ENCODE measurements around the gene KRT82. TPM values are rescaled to one million over a fixed set of nuclear protein-coding genes. Genes with fewer than 3 reads are reported as not detected.
"Not testable (repeated sequence)": the region's sequence is repeated elsewhere in the genome, so short reads cannot be mapped to it uniquely, and the experiment has no call there.

The KRT82 gene
- total RNA-seq: not detected
- polyA plus RNA-seq (ENCODE audit: insufficient read length in 2 of 2): not detected
- long read RNA-seq, donor 1: 0 reads
- long read RNA-seq, donor 2: 0 reads
- long read RNA-seq, donor 3: 0 reads
- long read RNA-seq, donor 4: 0 reads

DNA sequence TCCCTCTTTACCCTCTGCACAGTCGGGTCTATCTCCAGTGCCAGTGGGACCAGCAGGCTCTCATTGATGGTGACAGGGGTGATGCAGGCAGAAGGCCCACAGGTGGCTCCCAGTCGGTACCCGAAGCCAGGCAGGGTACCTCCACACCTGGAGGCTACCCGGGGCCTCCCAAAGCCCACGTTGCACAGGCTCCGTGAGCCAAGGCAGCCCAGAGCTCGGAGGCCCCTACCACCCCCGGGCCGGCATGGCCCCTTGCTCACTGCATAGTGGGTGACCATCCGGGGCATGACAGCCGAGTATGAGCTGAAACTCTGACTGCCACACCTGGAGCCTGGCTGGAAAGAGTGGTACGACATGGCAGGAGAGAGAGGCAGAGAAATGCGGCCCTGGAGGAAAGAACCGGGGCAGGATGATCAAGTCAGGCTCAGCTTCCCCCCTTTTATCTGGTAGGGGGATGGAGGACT is at the start of gene KRT82:
Gene KRT82, minus strand, starts transcription at position 414 of the 464 bp plus-strand sequence. Its CDS starts 58 bp downstream, at position 356.
- Histone ChIP-seq H3K4me1 (ENCODE audit: control insufficient read depth, insufficient read depth, low read length) (peaks cover 3% of the 10 kb centered on the region), H3K27me3 (ENCODE audit: control insufficient read depth, insufficient read depth, low read length) (no peaks in the 10 kb centered on the region), H3K4me3 (ENCODE audit: low read depth, low read length) (no peak within 1 kb of the TSS), H3K9me3 (ENCODE audit: control insufficient read depth, insufficient read depth, low read length) (no peaks in the 10 kb centered on the region), H3K36me3 (ENCODE audit: control insufficient read depth, insufficient read depth, low read length) (no peaks in the 10 kb centered on the region), H3K27ac (ENCODE audit: low read depth, low read length) (no peak within 1 kb of the TSS)
- WGBS (ENCODE audit: insufficient coverage): 93% methylated on average over 12 of the region's 14 CpGs
- DNase-seq (ENCODE audit: low read depth in 4 of 6, low spot score in 6 of 6): no peak

DNA sequence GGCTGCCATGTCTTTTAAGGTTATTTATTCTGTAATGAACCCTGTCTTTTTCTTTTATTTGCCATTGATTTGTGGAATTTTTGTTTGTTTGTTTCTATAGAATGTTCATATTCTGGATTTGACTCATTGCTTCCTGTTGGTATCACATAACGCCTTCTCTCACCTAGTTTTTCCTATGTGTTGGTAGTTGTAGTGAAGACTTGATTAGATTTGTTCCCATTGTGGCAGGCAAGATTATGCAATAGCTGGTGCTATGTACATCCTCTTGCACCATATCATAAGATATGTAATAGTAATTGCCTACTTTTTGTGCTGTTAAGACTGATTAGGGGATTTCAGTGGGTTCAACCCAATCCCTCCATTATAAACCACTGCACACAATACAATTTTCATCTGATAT is 49.7 kb upstream of the KRT82 start:
- H3K36me3 ChIP-seq (ENCODE audit: control insufficient read depth, insufficient read depth, low read length): no peaks in the 10 kb centered on the region
- no peaks in the 10 kb centered on the region for H3K9me3 ChIP-seq (ENCODE audit: control insufficient read depth, insufficient read depth, low read length)
- no peak for DNase-seq (ENCODE audit: low read depth in 4 of 6, low spot score in 6 of 6)
- no CpG with 5 or more reads among the region's 1 CpG for WGBS (ENCODE audit: insufficient coverage)
- H3K4me3 ChIP-seq (ENCODE audit: low read depth, low read length): no peak overlapping the region
- no peak overlapping the region for H3K27ac ChIP-seq (ENCODE audit: low read depth, low read length)
- no peaks in the 10 kb centered on the region for H3K4me1 ChIP-seq (ENCODE audit: control insufficient read depth, insufficient read depth, low read length)
- no peaks in the 10 kb centered on the region for H3K27me3 ChIP-seq (ENCODE audit: control insufficient read depth, insufficient read depth, low read length)

DNA sequence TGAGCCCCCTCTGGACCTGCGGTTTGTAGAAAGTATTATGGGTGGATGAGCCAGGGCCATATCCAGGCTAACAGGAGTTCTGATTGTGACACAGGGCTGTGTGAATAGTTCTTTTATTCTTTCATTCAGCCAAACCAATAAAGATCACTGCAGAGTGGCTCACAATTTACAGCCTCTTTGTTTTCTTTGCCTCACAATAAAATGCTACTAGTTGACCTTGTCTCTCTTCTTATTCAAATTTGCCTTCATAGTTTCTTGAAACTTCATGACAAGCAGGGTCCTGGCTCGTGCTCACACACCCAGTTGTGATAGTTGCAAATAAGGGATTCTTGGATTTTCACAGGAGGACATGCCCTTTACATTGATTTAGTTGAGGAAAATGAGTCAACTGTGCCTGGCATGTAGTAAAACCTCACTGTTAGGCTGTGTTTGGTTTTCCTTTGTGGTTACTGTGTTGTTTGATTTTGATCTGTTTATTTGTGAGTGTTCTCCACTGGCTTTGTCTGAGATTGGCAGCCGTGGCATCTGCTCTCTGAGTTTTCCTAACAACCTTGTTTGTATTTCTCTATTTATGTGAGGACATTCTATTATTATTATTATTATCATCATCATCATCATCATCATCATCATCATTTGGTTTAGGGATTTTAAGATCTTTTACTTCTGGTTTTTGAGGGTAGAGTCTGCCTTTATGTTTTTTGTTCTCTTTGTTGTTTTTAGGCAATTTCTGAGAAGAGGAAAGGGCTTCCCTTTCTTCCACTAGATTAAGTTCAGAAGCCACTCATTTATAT is 48.5 kb upstream of the KRT82 start:
- Histone ChIP-seq H3K36me3 (ENCODE audit: control insufficient read depth, insufficient read depth, low read length) (no peaks in the 10 kb centered on the region), H3K27ac (ENCODE audit: low read depth, low read length) (no peak overlapping the region), H3K4me1 (ENCODE audit: control insufficient read depth, insufficient read depth, low read length) (no peaks in the 10 kb centered on the region), H3K9me3 (ENCODE audit: control insufficient read depth, insufficient read depth, low read length) (no peaks in the 10 kb centered on the region), H3K4me3 (ENCODE audit: low read depth, low read length) (no peak overlapping the region), H3K27me3 (ENCODE audit: control insufficient read depth, insufficient read depth, low read length) (no peaks in the 10 kb centered on the region)
- 29% methylated on average over 1 of the region's 3 CpGs for WGBS (ENCODE audit: insufficient coverage)
- no peak for DNase-seq (ENCODE audit: low read depth in 4 of 6, low spot score in 6 of 6)

DNA sequence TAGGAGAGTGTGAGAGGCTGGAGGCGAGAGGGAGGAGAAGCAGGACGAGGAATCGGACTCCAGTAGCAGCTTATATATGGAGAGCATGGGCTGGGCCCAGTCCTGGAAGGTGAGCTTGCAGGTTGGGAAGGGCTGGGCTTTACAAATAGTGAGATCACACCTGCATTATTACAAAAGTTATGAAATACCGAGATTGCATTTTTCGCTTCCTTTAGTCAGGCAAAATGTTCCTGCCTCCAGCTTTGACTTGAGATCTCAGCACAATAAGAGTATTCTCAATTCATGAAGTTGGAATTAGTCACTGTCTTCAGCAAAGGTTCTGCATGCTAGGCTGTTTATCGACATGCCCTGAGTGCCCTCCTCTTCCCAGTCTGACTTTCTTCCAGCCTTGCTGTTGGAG is 46.0 kb upstream of the KRT82 start, which contains the start of gene KRT6B:
Gene KRT6B, minus strand, starts transcription at position 46 of the 400 bp plus-strand sequence. CDS start 68 bp downstream, outside the sequence.
- 86% methylated on average over 4 of the region's 6 CpGs for WGBS (ENCODE audit: insufficient coverage)
- Histone ChIP-seq H3K4me1 (ENCODE audit: control insufficient read depth, insufficient read depth, low read length) (no peaks in the 10 kb centered on the region), H3K4me3 (ENCODE audit: low read depth, low read length) (no peak within 1 kb of the TSS), H3K27ac (ENCODE audit: low read depth, low read length) (no peak within 1 kb of the TSS), H3K27me3 (ENCODE audit: control insufficient read depth, insufficient read depth, low read length) (no peaks in the 10 kb centered on the region), H3K36me3 (ENCODE audit: control insufficient read depth, insufficient read depth, low read length) (no peaks in the 10 kb centered on the region), H3K9me3 (ENCODE audit: control insufficient read depth, insufficient read depth, low read length) (no peaks in the 10 kb centered on the region)
- DNase-seq (ENCODE audit: low read depth in 4 of 6, low spot score in 6 of 6): no peak

DNA sequence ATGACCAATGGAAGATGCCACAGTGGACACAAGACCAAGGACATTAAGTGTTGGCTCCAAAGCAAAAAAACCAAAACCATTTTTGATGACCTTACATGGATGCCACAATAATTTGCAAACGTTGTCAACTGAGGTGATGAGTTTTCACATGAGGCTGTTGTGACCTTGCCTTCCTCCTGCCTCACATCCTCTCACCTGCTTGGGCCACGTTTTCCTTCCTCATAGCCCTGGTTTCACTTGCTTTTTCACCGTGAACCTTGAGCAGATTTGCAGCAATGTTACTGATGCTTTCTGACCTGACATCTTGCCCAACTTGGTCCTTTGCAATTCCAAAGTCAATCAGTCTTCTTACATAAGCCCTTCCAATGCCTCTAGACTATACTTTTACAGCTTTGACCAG is 42.1 kb upstream of the KRT82 start:
- Histone ChIP-seq H3K27me3 (ENCODE audit: control insufficient read depth, insufficient read depth, low read length) (no peaks in the 10 kb centered on the region), H3K27ac (ENCODE audit: low read depth, low read length) (no peak overlapping the region), H3K4me1 (ENCODE audit: control insufficient read depth, insufficient read depth, low read length) (no peaks in the 10 kb centered on the region), H3K9me3 (ENCODE audit: control insufficient read depth, insufficient read depth, low read length) (no peaks in the 10 kb centered on the region), H3K4me3 (ENCODE audit: low read depth, low read length) (no peak overlapping the region), H3K36me3 (ENCODE audit: control insufficient read depth, insufficient read depth, low read length) (no peaks in the 10 kb centered on the region)
- WGBS (ENCODE audit: insufficient coverage): 73% methylated on average over 3 of the region's 3 CpGs
- no peak for DNase-seq (ENCODE audit: low read depth in 4 of 6, low spot score in 6 of 6)

DNA sequence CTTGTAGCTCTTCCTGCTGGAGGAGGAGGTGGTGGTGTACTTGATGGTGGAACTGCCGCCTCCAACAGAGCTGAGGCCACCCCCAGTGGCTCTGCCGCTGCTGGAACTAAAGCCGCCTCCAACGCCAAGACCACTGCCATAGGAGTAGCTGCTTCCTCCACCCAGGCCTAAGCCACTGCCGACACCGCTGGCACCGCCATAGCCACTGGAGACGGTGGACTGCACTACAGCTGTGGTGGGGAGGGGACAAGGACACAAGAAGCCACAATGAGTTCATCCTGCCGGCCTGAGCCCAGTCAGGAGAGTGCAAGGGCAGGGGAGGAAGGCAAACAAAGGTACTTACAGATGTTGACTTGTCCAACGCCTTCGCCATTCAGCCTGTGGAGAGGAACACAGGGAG is 41.1 kb upstream of the KRT82 start:
- not testable (repeated sequence) for H3K4me3 ChIP-seq (ENCODE audit: low read depth, low read length); DNase-seq (ENCODE audit: low read depth in 4 of 6, low spot score in 6 of 6); H3K4me1 ChIP-seq (ENCODE audit: control insufficient read depth, insufficient read depth, low read length); H3K27me3 ChIP-seq (ENCODE audit: control insufficient read depth, insufficient read depth, low read length); H3K9me3 ChIP-seq (ENCODE audit: control insufficient read depth, insufficient read depth, low read length); H3K36me3 ChIP-seq (ENCODE audit: control insufficient read depth, insufficient read depth, low read length); H3K27ac ChIP-seq (ENCODE audit: low read depth, low read length)
- WGBS (ENCODE audit: insufficient coverage): 85% methylated on average over 4 of the region's 11 CpGs

DNA sequence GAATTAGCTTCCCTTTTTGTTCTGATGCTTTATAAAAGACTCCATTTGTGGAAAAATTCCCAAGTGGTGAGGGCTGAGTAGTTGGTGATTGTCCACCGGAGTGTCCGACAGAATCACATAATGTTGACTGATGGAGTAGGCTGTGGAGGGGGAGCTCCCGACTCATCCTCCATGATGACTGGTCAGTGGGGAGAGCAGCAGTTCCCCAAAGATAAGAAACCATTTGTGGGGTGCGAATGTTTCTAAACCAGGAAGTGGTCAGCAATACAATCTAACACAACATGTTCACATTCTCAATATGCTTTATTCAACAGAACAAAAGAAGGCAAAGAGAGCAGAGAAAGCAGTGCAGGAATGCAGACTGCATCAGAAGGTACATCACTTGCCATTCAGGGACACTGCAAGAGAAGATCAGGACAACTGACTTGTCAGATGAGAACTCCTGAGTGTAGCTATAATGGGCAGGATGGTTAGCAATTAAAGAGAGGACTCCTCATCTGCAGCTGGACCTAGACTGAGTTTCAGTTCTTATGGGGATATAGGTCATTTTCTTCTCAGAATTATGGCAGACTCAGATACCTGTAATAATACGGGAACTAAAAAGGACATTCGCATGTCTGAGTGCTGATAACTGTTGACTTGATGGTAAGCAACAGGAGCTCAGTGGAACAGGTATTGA is 40.4 kb upstream of the KRT82 start:
- no peaks in the 10 kb centered on the region for H3K4me1 ChIP-seq (ENCODE audit: control insufficient read depth, insufficient read depth, low read length)
- DNase-seq (ENCODE audit: low read depth in 4 of 6, low spot score in 6 of 6): no peak
- no peak overlapping the region for H3K27ac ChIP-seq (ENCODE audit: low read depth, low read length)
- no peaks in the 10 kb centered on the region for H3K27me3 ChIP-seq (ENCODE audit: control insufficient read depth, insufficient read depth, low read length)
- H3K9me3 ChIP-seq (ENCODE audit: control insufficient read depth, insufficient read depth, low read length): no peaks in the 10 kb centered on the region
- no peak overlapping the region for H3K4me3 ChIP-seq (ENCODE audit: low read depth, low read length)
- WGBS (ENCODE audit: insufficient coverage): 87% methylated on average over 4 of the region's 6 CpGs
- no peaks in the 10 kb centered on the region for H3K36me3 ChIP-seq (ENCODE audit: control insufficient read depth, insufficient read depth, low read length)

DNA sequence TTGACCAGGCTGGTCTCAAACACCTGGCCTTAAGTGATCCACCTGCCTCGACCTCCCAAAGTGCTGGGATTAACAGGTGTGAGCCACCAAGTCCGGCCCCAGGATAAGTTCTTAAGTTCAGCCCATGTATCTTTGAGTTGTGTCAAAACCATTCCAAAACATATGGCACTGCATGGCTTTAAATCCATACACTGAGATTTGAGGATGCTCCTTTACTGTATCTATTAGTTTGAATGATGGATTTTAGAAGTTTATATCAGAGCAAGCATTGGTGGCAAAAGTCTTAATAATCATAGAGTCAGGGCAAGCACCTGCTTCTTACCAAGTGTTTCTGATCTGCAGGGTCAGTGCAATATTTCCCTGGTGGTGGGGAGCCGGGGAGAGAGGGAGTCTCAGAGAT is 39.7 kb upstream of the KRT82 start:
- 86% methylated on average over 2 of the region's 3 CpGs for WGBS (ENCODE audit: insufficient coverage)
- Histone ChIP-seq H3K4me1 (ENCODE audit: control insufficient read depth, insufficient read depth, low read length) (no peaks in the 10 kb centered on the region), H3K36me3 (ENCODE audit: control insufficient read depth, insufficient read depth, low read length) (no peaks in the 10 kb centered on the region), H3K4me3 (ENCODE audit: low read depth, low read length) (no peak overlapping the region), H3K9me3 (ENCODE audit: control insufficient read depth, insufficient read depth, low read length) (no peaks in the 10 kb centered on the region), H3K27ac (ENCODE audit: low read depth, low read length) (no peak overlapping the region), H3K27me3 (ENCODE audit: control insufficient read depth, insufficient read depth, low read length) (no peaks in the 10 kb centered on the region)
- no peak for DNase-seq (ENCODE audit: low read depth in 4 of 6, low spot score in 6 of 6)

DNA sequence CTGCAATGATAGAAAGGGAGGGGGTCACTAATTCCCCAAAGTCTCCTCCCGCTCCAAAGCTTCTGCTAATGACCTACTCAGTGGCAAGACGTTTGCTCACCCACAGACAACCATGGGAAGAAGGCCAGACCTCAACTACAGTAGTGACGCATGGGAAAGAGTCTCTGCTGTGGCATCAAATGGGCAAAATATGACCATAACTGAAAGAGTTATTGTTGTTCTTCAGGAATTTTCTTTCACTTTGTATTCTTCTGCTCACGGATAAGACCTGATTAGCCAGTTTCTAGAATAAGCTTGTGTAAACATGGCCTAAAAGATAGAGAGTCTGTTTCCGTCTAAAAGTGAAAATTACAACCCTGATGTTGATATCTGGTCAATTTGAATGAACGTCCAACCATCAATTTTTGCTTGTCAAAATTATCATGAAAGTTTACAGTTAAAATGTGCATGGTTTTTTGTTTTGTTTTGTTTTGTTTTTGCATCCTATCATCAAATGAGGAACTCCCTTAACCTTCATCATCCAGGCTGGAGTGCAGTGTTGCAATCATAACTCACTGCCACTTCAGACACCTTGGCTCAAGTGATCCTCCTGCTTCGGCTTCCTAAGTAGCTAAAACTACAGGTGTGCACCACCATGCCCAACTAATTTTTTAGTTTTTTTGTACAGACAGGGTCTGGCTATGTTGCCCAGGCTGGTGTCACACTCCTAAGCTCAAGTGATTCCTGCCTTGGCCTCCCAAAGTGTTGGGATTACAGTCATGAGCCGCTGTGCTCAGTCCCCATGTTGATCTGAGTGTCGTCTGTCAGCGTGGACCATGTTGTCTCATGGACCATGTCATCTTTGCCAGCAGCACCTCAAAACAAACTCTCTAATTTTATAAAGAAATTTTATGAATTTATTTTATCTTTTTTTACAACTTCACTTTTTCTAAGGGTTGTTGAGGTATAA is 38.8 kb upstream of the KRT82 start:
- no peaks in the 10 kb centered on the region for H3K27me3 ChIP-seq (ENCODE audit: control insufficient read depth, insufficient read depth, low read length)
- no peaks in the 10 kb centered on the region for H3K4me1 ChIP-seq (ENCODE audit: control insufficient read depth, insufficient read depth, low read length)
- no peak overlapping the region for H3K27ac ChIP-seq (ENCODE audit: low read depth, low read length)
- H3K4me3 ChIP-seq (ENCODE audit: low read depth, low read length): no peak overlapping the region
- H3K36me3 ChIP-seq (ENCODE audit: control insufficient read depth, insufficient read depth, low read length): no peaks in the 10 kb centered on the region
- DNase-seq (ENCODE audit: low read depth in 4 of 6, low spot score in 6 of 6): no peak
- WGBS (ENCODE audit: insufficient coverage): 100% methylated on average over 2 of the region's 10 CpGs
- no peaks in the 10 kb centered on the region for H3K9me3 ChIP-seq (ENCODE audit: control insufficient read depth, insufficient read depth, low read length)

Data from spinal cord (tissue), 10 donors.